22Rv1 (cell line): ENCODE results near the gene PTPRE.

Experiments
- H3K27ac ChIP-seq: fragments of 450-650 bp; 2 replicates; pipeline ENCODE4 v1.5.1; 2017
- CTCF ChIP-seq: fragments of 450-650 bp; IDR thresholded peaks from 2 replicates; pipeline ENCODE4 v1.5.1; 2017; ENCODE audit warnings: mild to moderate bottlenecking
- ZFX ChIP-seq: fragments of 450-650 bp; IDR thresholded peaks from 2 replicates; pipeline ENCODE4 v1.6.1; 2017; ENCODE audit warnings: antibody characterized with exemption, borderline replicate concordance

Gene PTPRE

GRCh38 chr10:128125944-128126764, 219.3 kb downstream of the PTPRE start, which contains the start of gene MKI67:
MKI67 (minus strand) TSS chr10:128126423; CDS start chr10:128125667, 756 bp downstream.
- H3K27ac ChIP-seq, result peak within 1 kb of the TSS; percentile 79

GRCh38 chr10:128128582-128128981, 221.7 kb downstream of the PTPRE start:
- TF ChIP-seq ZFX, result no peak
- TF ChIP-seq CTCF, result no peak
- H3K27ac ChIP-seq, result no peak overlapping the region

More at GRCh38 chr10:128125944-128126764, 219.3 kb downstream of the PTPRE start, which contains the start of gene MKI67:
- TF ChIP-seq ZFX (no peak), CTCF (no peak)

- TF ChIP-seq ZFX, result no peak
- no peak for TF ChIP-seq CTCF
- H3K27ac ChIP-seq, result no peak overlapping the region
Measured at GRCh38 chr10:128130051-128130450, 223.1 kb downstream of the PTPRE start.
